ENCODE measurements around the gene RRAD. TPM values are rescaled to one million over a fixed set of nuclear protein-coding genes. Genes with fewer than 3 reads are reported as not detected.

Gene RRAD
- total RNA-seq, 1 experiment from 2014 or later: 0.19 TPM

DNA sequence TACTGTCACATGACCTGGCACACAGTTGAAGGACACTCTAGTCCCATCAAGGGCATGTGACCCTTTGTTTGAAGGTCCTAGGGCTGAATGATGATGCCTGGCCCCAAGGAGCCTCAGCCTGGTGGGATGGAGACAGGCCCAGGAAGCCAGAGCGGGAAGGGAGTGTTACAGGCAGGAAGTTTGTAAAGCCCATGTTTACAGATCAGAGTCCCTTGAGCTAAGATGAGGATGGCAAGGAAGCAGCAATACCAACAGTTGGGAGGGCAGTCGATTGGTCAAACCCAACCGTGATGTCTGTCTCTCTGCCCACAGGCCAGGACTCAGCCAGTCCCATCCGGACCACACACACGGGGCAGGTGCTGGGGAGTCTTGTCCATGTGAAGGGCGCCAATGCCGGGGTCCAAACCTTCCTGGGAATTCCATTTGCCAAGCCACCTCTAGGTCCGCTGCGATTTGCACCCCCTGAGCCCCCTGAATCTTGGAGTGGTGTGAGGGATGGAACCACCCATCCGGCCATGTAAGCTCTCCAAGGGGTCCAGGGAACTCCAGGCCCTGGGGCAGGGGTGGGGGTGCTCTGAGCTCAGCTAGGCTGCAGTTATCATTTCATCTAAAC, 12.5 kb upstream of the RRAD start:
- no peaks in the 10 kb centered on the region for H3K9me3 ChIP-seq (ENCODE audit: low read depth, low read length, poor library complexity, severe bottlenecking)
- H3K4me3 ChIP-seq (ENCODE audit: low read depth, low read length, poor library complexity, severe bottlenecking): no peak overlapping the region
- peaks cover 17% of the 10 kb centered on the region for H3K4me1 ChIP-seq (ENCODE audit: insufficient read depth, low read length, poor library complexity, severe bottlenecking)
- H3K27ac ChIP-seq (ENCODE audit: low read depth, low read length, poor library complexity, severe bottlenecking): no peak overlapping the region
- ChIA-PET CTCF (no interaction called here), POLR2A (ENCODE audit: low non-redundant PET) (no interaction called here)
- DNase-seq (ENCODE audit: low spot score): no peak
- BruUV-seq (replicated peaks): no TSS peak
- TF ChIP-seq EZH2 (IDR thresholded peaks at IDR 0.05; ENCODE audit: borderline replicate concordance, low read depth, low read length, poor library complexity, severe bottlenecking) (no peak), CTCF (conservative IDR thresholded peaks at IDR 0.05; ENCODE audit: low read depth, low read length) (no peak)
- intact Hi-C loops (cut with micrococcal nuclease; ENCODE audit: unreplicated experiment): no loop called here
- no peaks in the 10 kb centered on the region for H3K27me3 ChIP-seq (replicated peaks; ENCODE audit: insufficient read depth, low read depth, low read length, poor library complexity)
- peaks cover 31% of the 10 kb centered on the region for H3K36me3 ChIP-seq (ENCODE audit: insufficient read depth, low read length, poor library complexity, severe bottlenecking)

GRCh38 chr16:66936889-66937554, 11.7 kb upstream of the RRAD start:
- H3K36me3 ChIP-seq (ENCODE audit: insufficient read depth, low read length, poor library complexity, severe bottlenecking): peaks cover 25% of the 10 kb centered on the region
- ChIA-PET CTCF (no interaction called here), POLR2A (ENCODE audit: low non-redundant PET) (no interaction called here)
- no peaks in the 10 kb centered on the region for H3K9me3 ChIP-seq (ENCODE audit: low read depth, low read length, poor library complexity, severe bottlenecking)
- no peaks in the 10 kb centered on the region for H3K27me3 ChIP-seq (replicated peaks; ENCODE audit: insufficient read depth, low read depth, low read length, poor library complexity)
- no peak overlapping the region for H3K4me3 ChIP-seq (ENCODE audit: low read depth, low read length, poor library complexity, severe bottlenecking)
- H3K4me1 ChIP-seq (ENCODE audit: insufficient read depth, low read length, poor library complexity, severe bottlenecking): peaks cover 21% of the 10 kb centered on the region
- BruUV-seq (replicated peaks): no TSS peak
- intact Hi-C loops (cut with micrococcal nuclease; ENCODE audit: unreplicated experiment): no loop called here
- no peak for DNase-seq (ENCODE audit: low spot score)
- TF ChIP-seq CTCF (conservative IDR thresholded peaks at IDR 0.05; ENCODE audit: low read depth, low read length): no peak
- TF ChIP-seq EZH2 (IDR thresholded peaks at IDR 0.05; ENCODE audit: borderline replicate concordance, low read depth, low read length, poor library complexity, severe bottlenecking): no peak
- no peak overlapping the region for H3K27ac ChIP-seq (ENCODE audit: low read depth, low read length, poor library complexity, severe bottlenecking)

GRCh38 chr16:66936462-66936861, 11.1 kb upstream of the RRAD start:
- intact Hi-C loops (cut with micrococcal nuclease; ENCODE audit: unreplicated experiment): no loop called here
- ChIA-PET CTCF (no interaction called here), POLR2A (ENCODE audit: low non-redundant PET) (no interaction called here)
- Histone ChIP-seq H3K4me3 (ENCODE audit: low read depth, low read length, poor library complexity, severe bottlenecking) (no peak overlapping the region), H3K9me3 (ENCODE audit: low read depth, low read length, poor library complexity, severe bottlenecking) (no peaks in the 10 kb centered on the region), H3K36me3 (ENCODE audit: insufficient read depth, low read length, poor library complexity, severe bottlenecking) (peaks cover 19% of the 10 kb centered on the region), H3K4me1 (ENCODE audit: insufficient read depth, low read length, poor library complexity, severe bottlenecking) (peaks cover 21% of the 10 kb centered on the region), H3K27me3 (replicated peaks; ENCODE audit: insufficient read depth, low read depth, low read length, poor library complexity) (no peaks in the 10 kb centered on the region), H3K27ac (ENCODE audit: low read depth, low read length, poor library complexity, severe bottlenecking) (no peak overlapping the region)
- BruUV-seq (replicated peaks): no TSS peak
- DNase-seq (ENCODE audit: low spot score): no peak
- TF ChIP-seq EZH2 (IDR thresholded peaks at IDR 0.05; ENCODE audit: borderline replicate concordance, low read depth, low read length, poor library complexity, severe bottlenecking) (no peak), CTCF (conservative IDR thresholded peaks at IDR 0.05; ENCODE audit: low read depth, low read length) (no peak)
